GM19372 (cell line): ENCODE results near the gene HAND1.

Source experiments
- ATAC-seq: cut with Tn5 transposase; IDR thresholded peaks from one replicate; pipeline ENCODE4 v1.9.1; 2021; ENCODE audit warnings: mild to moderate bottlenecking, low read depth, moderate library complexity; ENCODE audit not compliant: unreplicated experiment

The HAND1 gene

GRCh38 chr5:154428208-154428607, 49.8 kb downstream of the HAND1 start:
- ATAC-seq, result no peak
